ENCODE measurements around the gene GASK1A. TPM values are rescaled to one million over a fixed set of nuclear protein-coding genes. Genes with fewer than 3 reads are reported as not detected.
A peak's percentile ranks its signal among the peaks of the same experiment; 100 is the strongest.

The GASK1A gene
- total RNA-seq, 2 donors from 2014 or later: not detected

GRCh38 chr3:43017593-43018195 is 38.6 kb downstream of the GASK1A start:
- Mint-ChIP-seq H3K36me3 (peaks cover 0 to 18% of the 10 kb centered on the region in 2 donors), H3K27ac (no peak overlapping the region), H3K9me3 (peaks cover 0 to 11% of the 10 kb centered on the region in 2 donors)
- no peak for ATAC-seq
- DNase-seq (ENCODE audit: low spot score in 2 of 2): no peak

GRCh38 chr3:43018246-43018645 is 39.1 kb downstream of the GASK1A start:
- peaks cover 0 to 16% of the 10 kb centered on the region in 2 donors for H3K9me3 Mint-ChIP-seq
- peaks cover 0 to 19% of the 10 kb centered on the region in 2 donors for H3K36me3 Mint-ChIP-seq
- no peak overlapping the region for H3K27ac Mint-ChIP-seq
- no peak for DNase-seq (ENCODE audit: low spot score in 2 of 2)
- ATAC-seq: no peak

- DNase-seq (ENCODE audit: low spot score in 2 of 2): no peak
- peaks cover 0 to 16% of the 10 kb centered on the region in 2 donors for H3K9me3 Mint-ChIP-seq
- peaks cover 0 to 19% of the 10 kb centered on the region in 2 donors for H3K36me3 Mint-ChIP-seq
- H3K27ac Mint-ChIP-seq: no peak overlapping the region
- ATAC-seq: no peak
These were observed 40.1 kb downstream of the GASK1A start for GRCh38 chr3:43019006-43019809.

GRCh38 chr3:43019826-43020225 is 40.7 kb downstream of the GASK1A start:
- no peak for DNase-seq (ENCODE audit: low spot score in 2 of 2)
- H3K36me3 Mint-ChIP-seq: peaks cover 0 to 19% of the 10 kb centered on the region in 2 donors
- no peak for ATAC-seq
- no peak overlapping the region for H3K27ac Mint-ChIP-seq
- peaks cover 0 to 16% of the 10 kb centered on the region in 2 donors for H3K9me3 Mint-ChIP-seq

- H3K36me3 Mint-ChIP-seq: peaks cover 0 to 19% of the 10 kb centered on the region in 2 donors
- ATAC-seq: no peak
- DNase-seq (ENCODE audit: low spot score in 2 of 2): no peak
- H3K9me3 Mint-ChIP-seq: peaks cover 0 to 16% of the 10 kb centered on the region in 2 donors
- H3K27ac Mint-ChIP-seq: no peak overlapping the region
These were observed 42.1 kb downstream of the GASK1A start for GRCh38 chr3:43021186-43021585.

- no peak for DNase-seq (ENCODE audit: low spot score in 2 of 2)
- no peak for ATAC-seq
- Mint-ChIP-seq H3K36me3 (peaks cover 0 to 19% of the 10 kb centered on the region in 2 donors), H3K9me3 (peaks cover 0 to 16% of the 10 kb centered on the region in 2 donors), H3K27ac (no peak overlapping the region)
These were observed 43.0 kb downstream of the GASK1A start for GRCh38 chr3:43022121-43022520.

- H3K36me3 Mint-ChIP-seq: peaks cover 0 to 19% of the 10 kb centered on the region in 2 donors
- DNase-seq (ENCODE audit: low spot score in 2 of 2): no peak
- ATAC-seq: no peak
- H3K27ac Mint-ChIP-seq: peak overlapping the region in 1 of 2 donors; percentile 71
- peaks cover 0 to 16% of the 10 kb centered on the region in 2 donors for H3K9me3 Mint-ChIP-seq
These were observed 44.0 kb downstream of the GASK1A start for GRCh38 chr3:43023066-43023465.

GRCh38 chr3:43023746-43024145 is 44.6 kb downstream of the GASK1A start:
- Mint-ChIP-seq H3K27ac (peak overlapping the region in 1 of 2 donors; percentile 71), H3K9me3 (peaks cover 0 to 16% of the 10 kb centered on the region in 2 donors), H3K36me3 (peaks cover 0 to 19% of the 10 kb centered on the region in 2 donors)
- DNase-seq (ENCODE audit: low spot score in 2 of 2) (no peak), ATAC-seq (no peak)

- peak overlapping the region in 1 of 2 donors; percentile 71 for H3K27ac Mint-ChIP-seq
- H3K9me3 Mint-ChIP-seq: peaks cover 0 to 16% of the 10 kb centered on the region in 2 donors
These were observed 45.2 kb downstream of the GASK1A start for GRCh38 chr3:43024181-43024885.

GRCh38 chr3:43025423-43025822 is 46.3 kb downstream of the GASK1A start:
- Mint-ChIP-seq H3K27ac (no peak overlapping the region), H3K36me3 (peaks cover 0 to 19% of the 10 kb centered on the region in 2 donors), H3K9me3 (peaks cover 0 to 16% of the 10 kb centered on the region in 2 donors)
- no peak for DNase-seq (ENCODE audit: low spot score in 2 of 2)
- ATAC-seq: no peak

More at GRCh38 chr3:43024181-43024885, 45.2 kb downstream of the GASK1A start:
- peak in 1 of 2 donors; percentile 12 for DNase-seq (ENCODE audit: low spot score in 2 of 2)
- ATAC-seq: peak; percentile 85 to 95
- peaks cover 0 to 19% of the 10 kb centered on the region in 2 donors for H3K36me3 Mint-ChIP-seq

GRCh38 chr3:43028001-43028400 is 48.9 kb downstream of the GASK1A start:
- H3K27ac Mint-ChIP-seq: no peak overlapping the region
- ATAC-seq (no peak), DNase-seq (ENCODE audit: low spot score in 2 of 2) (no peak)
- H3K9me3 Mint-ChIP-seq: peaks cover 0 to 2% of the 10 kb centered on the region in 2 donors
- H3K36me3 Mint-ChIP-seq: no peaks in the 10 kb centered on the region

GRCh38 chr3:43028678-43029490 is 49.8 kb downstream of the GASK1A start:
- Mint-ChIP-seq H3K27ac (no peak overlapping the region), H3K9me3 (no peaks in the 10 kb centered on the region), H3K36me3 (no peaks in the 10 kb centered on the region)
- no peak for ATAC-seq
- DNase-seq (ENCODE audit: low spot score in 2 of 2): no peak

GRCh38 chr3:43030162-43030935 is 51.2 kb downstream of the GASK1A start:
- H3K36me3 Mint-ChIP-seq: no peaks in the 10 kb centered on the region
- no peak for ATAC-seq
- DNase-seq (ENCODE audit: low spot score in 2 of 2): no peak
- no peak overlapping the region for H3K27ac Mint-ChIP-seq
- no peaks in the 10 kb centered on the region for H3K9me3 Mint-ChIP-seq

GRCh38 chr3:43031485-43031884 is 52.4 kb downstream of the GASK1A start:
- Mint-ChIP-seq H3K36me3 (no peaks in the 10 kb centered on the region), H3K9me3 (no peaks in the 10 kb centered on the region), H3K27ac (no peak overlapping the region)
- no peak for ATAC-seq
- DNase-seq (ENCODE audit: low spot score in 2 of 2): no peak

GRCh38 chr3:43031889-43032545 is 52.9 kb downstream of the GASK1A start:
- DNase-seq (ENCODE audit: low spot score in 2 of 2) (no peak), ATAC-seq (no peak)
- no peaks in the 10 kb centered on the region for H3K9me3 Mint-ChIP-seq
- no peaks in the 10 kb centered on the region for H3K36me3 Mint-ChIP-seq
- H3K27ac Mint-ChIP-seq: no peak overlapping the region

Data from activated naive CD4-positive, alpha-beta T cell treated with anti-CD3 and anti-CD28 coated beads, Interleukin-2, amount 50 U/mL, for 72 hours (primary cell).